Smooth muscle cell of the brain vasculature (primary cell): Measurements from ENCODE around the gene PIM3.
"Not testable (repeated sequence)": the region's sequence is repeated elsewhere in the genome, so short reads cannot be mapped to it uniquely, and the experiment has no call there.

Experiments used
- DNase-seq: peaks from one replicate; pipeline ENCODE4 v3.0.0-alpha.2; 2012; ENCODE audit warnings: low read depth, low spot score

The PIM3 gene

DNA sequence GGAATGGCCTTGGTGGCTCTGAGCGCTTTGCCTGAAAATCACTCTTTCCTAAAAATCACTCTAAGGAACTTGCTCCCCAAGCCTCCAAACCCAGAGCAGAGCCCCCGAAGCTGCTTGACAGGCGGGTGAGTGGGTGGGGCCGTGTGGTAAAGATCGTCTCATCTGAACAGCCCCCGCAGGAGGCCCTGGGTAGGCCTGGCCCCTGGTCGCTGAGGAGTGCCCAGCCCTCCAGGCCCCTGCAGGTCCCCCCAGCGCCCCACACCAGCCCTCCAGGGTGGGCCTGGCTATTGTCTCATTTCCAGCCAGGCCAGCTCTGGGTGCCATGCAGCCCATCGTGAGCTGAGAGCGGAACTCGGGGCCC is 17.2 kb upstream of the PIM3 start:
- no peak for DNase-seq

DNA sequence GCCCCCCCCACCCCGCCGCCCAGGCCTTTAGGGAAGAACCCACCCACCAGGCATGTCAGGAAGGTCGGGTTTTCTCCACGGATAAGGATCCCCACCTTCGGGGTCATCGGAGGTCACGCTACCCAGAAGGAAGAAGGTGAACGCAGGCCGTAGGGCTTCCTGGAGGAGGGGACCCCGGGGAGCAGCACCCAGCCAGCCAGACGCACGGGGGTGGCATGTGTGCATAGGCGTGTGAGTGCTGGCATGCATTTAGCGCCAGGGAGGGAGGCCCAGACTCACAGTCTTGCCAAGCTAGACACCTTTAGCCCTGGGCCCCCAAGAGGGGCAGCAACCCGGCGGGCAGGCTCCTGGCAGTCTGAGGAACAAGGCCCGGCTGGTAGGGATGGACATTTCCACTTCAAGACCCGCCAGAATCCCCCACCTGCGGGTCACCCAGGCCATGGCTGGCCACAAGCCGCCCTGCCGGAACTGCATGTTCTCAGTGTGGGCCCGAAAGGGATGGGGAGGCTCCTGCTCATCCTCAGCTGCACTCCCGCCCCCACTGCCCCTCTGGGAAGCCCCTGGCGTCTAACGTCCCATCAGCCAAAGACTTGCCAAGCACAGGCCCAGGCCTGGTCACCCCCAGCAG is 16.7 kb upstream of the PIM3 start:
- DNase-seq = no peak

DNA sequence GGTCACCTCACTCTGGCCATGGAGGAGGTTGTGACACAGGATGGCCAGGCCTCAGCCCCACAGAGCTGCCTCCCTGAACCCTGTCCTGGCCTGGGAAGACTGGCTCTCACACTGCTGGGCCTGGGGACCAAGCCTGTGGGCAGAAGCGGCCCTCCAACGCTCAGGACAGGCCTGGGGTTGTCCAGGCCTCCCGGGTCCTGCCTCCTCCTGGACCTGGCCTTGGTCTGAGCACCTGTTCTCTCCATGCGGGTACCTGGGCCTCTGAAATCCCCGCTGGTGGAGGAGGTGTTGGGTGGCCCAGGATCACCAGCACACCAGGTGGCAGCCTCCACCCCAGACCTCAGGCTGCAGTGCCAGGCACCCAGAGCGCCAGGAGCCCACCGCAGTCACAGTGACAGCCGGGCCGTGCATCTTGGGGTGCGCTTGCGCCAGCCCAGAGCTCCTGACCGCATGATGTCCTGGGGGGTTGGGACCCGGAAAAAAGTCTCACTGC is 16.1 kb upstream of the PIM3 start:
- no peak for DNase-seq

DNA sequence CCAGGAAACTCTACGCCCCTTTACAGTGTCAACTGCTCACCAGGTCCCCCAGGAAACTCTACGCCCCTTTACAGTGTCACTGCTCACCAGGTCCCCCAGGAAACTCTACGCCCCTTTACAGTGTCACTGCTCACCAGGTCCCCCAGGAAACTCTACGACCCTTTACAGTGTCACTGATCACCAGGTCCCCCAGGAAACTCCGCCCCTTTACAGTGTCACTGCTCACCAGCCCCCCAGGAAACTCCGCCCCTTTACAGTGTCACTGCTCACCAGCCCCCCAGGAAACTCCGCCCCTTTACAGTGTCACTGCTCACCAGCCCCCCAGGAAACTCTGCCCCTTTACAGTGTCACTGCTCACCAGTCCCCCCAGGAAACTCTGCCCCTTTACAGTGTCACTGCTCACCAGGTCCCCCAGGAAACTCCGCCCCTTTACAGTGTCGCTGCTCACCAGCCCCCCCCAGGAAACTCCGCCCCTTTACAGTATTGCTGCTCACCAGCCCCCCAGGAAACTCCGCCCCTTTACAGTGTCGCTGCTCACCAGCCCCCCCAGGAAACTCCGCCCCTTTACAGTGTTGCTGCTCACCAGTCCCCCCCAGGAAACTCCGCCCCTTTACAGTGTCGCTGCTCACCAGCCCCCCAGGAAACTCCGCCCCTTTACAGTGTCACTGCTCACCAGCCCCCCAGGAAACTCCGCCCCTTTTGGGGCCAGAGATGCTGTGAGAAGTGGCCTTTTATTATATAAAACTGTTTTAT is 15.4 kb upstream of the PIM3 start:
- DNase-seq = not testable (repeated sequence)

- no peak for DNase-seq
Measured at GRCh38 chr22:49946612-49947295, 13.8 kb upstream of the PIM3 start.

DNA sequence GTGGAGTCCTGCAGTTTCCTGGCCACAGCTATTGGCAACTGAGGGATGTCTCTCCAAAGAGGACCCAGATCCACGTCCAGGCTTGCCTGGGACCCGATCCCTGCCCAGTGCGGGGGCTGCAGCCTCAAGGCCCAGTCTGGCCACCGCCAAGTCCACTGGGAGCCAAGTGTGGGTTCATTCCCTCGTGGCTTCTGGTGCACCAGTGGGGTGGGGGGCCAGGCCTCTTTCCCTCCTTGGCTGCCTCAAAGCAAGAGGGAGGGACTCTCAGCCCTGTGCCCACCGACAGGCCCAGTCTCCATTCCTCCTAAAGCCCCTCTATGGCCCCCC is 13.3 kb upstream of the PIM3 start:
- no peak for DNase-seq

DNA sequence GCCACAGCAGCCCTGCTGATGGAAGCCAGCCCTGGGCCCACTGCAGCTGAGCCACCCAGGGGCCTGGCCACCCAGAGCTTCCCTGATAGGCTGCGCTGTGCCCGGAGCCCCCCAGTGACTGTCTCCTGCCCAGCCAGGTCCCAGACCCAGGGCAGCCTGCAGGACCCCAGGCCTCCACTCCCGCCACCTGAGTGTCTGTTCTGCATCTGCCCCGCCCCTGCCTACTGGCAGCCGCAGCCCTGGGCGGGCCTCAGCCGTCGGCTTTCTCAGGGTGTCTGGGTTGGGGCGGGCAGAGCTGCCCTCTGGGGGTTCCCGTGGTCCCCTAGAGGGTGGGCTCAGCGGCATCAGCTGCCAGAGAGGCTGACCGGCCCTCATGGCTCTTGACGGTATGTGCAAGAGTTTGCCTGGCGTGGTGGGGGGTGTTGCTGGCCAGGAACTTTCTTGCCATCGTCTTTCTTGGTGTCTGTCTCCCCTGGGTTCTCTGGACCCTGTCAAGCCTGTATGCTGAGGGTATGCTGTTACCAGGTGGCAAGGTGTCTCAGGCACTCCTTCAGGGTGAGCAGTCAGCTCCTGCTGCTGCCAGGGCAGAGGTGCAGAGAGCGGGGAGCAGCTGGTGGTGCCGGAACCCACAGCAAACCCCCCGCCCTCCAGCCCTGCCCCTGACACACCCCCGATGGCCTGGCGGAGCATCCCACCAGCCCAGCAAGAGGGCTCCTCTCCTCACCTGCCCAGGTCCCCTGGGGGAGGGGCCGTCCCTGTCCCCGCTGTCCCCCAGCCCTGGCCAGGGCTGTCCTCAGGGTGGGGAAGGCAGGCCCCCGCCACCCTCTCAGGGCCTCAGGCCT is 12.2 kb upstream of the PIM3 start:
- DNase-seq = no peak

- no peak for DNase-seq
Measured at GRCh38 chr22:49948958-49949913, 11.3 kb upstream of the PIM3 start.

GRCh38 chr22:49949914-49950292 is 10.7 kb upstream of the PIM3 start:
- no peak for DNase-seq

GRCh38 chr22:49950396-49950994 is 10.1 kb upstream of the PIM3 start:
- DNase-seq = no peak

GRCh38 chr22:49951000-49951677 is 9.4 kb upstream of the PIM3 start:
- no peak for DNase-seq

GRCh38 chr22:49951678-49951985 is 8.9 kb upstream of the PIM3 start:
- no peak for DNase-seq

DNA sequence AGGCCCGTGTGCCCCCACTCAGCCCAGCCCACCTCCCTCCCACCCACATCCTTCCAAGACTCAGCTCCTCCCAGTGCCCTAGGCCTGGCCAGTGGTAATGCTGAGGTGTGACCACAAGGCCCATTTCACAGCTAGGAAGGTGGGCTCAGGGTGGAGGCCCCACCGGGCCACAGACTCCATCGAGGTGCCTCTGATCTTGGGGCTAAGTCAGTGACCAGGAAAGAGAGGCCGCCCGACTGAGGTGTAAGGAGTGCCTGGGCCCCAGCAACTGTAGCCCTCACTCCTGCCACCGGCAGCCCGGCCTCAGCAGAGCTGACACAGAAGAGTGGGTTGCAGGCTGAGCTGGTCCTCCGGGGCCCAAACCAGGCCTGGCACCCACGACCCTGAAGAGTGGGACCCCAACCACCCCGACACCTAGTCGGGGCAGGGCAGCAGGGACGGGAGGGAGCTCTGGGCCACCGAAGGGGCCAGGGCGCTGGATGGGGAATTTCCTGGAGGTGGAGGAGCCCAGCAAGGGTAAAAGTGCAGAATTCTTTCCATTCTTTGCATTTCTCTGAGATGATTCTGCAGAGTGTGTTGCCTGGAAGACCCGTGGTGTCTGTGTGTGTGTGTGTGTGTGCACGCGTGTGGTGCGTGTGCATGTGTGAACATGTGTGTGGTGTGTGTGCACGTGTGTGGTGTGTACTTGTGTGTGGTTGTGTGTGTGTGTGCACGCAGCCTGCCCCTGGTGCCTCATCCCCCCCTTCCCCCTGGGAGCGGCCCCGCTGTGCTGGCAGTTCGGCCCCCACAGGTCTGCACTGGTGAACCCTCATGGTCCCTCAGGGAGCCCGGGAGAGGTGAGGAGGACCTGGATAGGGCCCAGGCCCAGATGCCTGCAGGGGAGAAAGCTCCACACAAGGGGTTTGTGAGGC is 8.3 kb upstream of the PIM3 start:
- DNase-seq = no peak

- no peak for DNase-seq
Measured at GRCh38 chr22:49953027-49953679, 7.4 kb upstream of the PIM3 start.

GRCh38 chr22:49953680-49954344 is 6.8 kb upstream of the PIM3 start:
- DNase-seq = no peak

- no peak for DNase-seq
Measured at GRCh38 chr22:49954354-49954753, 6.2 kb upstream of the PIM3 start.

DNA sequence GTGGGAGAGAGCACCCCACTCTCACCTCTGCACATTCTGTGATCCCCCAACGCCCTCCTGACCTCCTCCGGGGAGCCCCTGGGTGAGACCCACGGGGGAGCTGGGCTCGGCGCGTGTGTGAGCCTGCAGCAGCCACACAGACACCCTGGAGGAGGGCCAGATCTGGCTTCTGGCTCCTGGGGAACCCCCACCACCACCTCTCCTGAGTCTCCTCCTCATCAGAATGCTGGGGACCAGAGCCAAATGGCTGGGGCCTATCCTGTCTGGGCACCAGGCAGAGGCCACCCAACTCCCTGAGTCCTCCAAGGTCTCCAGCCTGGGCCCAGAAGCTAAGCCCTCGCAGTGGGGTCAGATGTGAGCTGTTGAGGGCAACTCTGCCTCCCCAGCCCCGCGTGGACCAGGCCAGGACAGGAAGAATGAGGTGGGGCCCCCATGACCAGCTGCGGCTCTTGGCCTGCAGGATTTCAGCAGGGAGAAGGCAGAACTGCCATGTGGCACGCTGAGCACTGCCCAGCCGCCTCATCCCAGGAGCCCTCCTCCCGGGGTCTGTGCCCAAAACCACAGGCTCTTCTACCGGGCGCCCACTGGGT is 5.5 kb upstream of the PIM3 start:
- no peak for DNase-seq
